Mucosa of gallbladder (tissue), 1 donor: ENCODE results near the gene ARHGAP5. TPM values are rescaled to one million over a fixed set of nuclear protein-coding genes. Genes with fewer than 3 reads are reported as not detected.

Experiments used
- DNase-seq: peaks from one replicate; pipeline ENCODE4 v3.0.0-alpha.2; 2020; ENCODE audit warnings: low spot score
- total RNA-seq: library from RNA; stranded (reverse); gene quantifications from one replicate; pipeline ENCODE4 v1.2.1, GENCODE V29; 2021
- donor health status: DM: no; HTN: no; CAD: no.

Gene ARHGAP5, protein sequence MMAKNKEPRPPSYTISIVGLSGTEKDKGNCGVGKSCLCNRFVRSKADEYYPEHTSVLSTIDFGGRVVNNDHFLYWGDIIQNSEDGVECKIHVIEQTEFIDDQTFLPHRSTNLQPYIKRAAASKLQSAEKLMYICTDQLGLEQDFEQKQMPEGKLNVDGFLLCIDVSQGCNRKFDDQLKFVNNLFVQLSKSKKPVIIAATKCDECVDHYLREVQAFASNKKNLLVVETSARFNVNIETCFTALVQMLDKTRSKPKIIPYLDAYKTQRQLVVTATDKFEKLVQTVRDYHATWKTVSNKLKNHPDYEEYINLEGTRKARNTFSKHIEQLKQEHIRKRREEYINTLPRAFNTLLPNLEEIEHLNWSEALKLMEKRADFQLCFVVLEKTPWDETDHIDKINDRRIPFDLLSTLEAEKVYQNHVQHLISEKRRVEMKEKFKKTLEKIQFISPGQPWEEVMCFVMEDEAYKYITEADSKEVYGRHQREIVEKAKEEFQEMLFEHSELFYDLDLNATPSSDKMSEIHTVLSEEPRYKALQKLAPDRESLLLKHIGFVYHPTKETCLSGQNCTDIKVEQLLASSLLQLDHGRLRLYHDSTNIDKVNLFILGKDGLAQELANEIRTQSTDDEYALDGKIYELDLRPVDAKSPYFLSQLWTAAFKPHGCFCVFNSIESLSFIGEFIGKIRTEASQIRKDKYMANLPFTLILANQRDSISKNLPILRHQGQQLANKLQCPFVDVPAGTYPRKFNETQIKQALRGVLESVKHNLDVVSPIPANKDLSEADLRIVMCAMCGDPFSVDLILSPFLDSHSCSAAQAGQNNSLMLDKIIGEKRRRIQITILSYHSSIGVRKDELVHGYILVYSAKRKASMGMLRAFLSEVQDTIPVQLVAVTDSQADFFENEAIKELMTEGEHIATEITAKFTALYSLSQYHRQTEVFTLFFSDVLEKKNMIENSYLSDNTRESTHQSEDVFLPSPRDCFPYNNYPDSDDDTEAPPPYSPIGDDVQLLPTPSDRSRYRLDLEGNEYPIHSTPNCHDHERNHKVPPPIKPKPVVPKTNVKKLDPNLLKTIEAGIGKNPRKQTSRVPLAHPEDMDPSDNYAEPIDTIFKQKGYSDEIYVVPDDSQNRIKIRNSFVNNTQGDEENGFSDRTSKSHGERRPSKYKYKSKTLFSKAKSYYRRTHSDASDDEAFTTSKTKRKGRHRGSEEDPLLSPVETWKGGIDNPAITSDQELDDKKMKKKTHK (N-terminal part only)
- total RNA-seq, result 134 TPM

DNA sequence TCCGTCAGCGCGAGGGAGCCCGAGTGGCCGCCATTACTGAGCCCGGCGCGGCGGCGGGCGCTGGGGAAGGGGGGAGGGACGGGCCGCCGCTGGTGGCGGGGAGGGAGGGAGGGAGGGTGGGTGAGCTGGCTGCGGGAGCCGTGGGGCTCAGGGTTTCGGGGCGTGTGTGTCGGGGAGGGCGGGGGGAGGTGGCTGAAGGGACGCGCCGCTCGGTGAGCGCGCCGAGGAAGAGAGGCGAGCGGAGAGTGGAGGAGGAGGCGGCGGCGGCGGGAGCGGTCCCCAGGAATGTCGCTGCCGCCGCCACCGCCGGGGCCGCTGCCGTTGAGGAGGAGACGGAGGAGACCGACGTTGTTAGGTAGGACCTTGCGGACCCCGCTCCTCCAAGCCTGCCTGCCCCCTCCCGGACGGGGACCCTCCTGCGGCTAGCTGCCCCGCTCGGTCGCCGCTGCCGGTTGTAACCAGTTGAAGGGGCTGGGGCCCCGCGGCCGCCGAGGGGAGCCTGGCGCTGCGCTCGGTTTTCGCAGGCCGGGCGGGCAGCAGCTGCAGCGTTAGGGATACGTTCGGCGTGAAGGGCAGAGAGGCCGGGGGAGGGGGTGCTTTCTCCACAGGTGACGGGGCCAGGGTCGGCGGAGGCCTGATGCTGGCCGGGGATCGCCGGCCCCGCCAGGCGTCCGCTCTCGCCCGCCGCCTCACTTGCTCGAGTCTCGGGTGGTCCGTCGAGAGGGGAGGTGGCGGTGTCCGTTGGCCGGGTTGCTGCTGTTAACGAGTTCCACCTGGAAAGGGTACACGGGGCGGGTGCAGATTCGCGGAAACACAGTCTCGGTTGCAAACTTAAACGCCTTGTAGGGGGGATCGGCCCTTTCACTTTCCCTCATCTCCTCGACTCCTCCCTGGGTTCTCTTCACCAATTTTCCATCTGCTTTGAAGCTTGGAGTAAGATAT is at the start of gene ARHGAP5:
Gene ARHGAP5, plus strand, starts transcription at position 224 of the 942 bp plus-strand sequence. CDS start 13,366 bp downstream, outside the sequence.
- DNase-seq, result peak; percentile 24

DNA sequence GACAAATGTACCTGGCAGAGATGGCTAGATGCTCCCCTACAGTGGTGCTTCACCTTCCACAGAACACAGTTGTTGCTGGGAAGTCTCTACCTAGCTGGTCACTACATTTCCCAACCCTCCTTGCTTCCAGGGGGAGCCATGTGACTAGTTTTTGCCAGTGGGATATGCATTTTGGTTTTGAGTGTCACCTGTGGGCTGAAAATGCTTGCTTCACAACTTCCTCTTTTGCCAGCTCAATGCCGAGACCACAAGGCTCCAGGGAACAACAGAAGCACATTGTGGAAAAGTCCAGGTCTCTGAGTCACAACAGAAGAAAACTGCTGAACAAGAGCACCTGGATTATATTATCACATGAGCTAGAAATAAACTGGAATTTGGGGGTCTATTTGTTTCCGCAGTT is 48.5 kb upstream of the ARHGAP5 start:
- DNase-seq, result no peak

GRCh38 chr14:32033543-32033942 is 43.6 kb upstream of the ARHGAP5 start:
- no peak for DNase-seq

- no peak for DNase-seq
Observed at GRCh38 chr14:32038876-32039275, 38.2 kb upstream of the ARHGAP5 start.

- no peak for DNase-seq
Observed at GRCh38 chr14:32039401-32040030, 37.6 kb upstream of the ARHGAP5 start.

DNA sequence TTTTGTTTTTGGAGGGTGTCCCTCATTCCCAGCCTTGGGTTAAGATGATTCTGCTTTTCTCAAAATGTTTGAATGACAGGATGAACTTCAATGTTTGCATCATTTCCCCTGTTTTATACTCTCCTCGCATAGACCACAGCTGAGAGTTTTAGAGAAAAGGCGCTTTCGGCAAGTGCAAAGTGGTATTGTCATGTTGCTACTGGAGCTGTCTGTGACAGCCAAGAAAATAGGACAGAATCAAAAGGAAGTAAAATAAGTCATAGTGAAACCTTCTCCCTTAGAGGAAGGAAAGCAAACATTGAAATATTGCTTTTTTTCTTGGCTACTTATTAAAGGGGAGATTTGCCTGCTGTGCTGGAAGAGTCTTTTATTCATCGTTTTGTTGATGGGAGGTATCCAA is 33.5 kb upstream of the ARHGAP5 start:
- DNase-seq, result no peak

DNA sequence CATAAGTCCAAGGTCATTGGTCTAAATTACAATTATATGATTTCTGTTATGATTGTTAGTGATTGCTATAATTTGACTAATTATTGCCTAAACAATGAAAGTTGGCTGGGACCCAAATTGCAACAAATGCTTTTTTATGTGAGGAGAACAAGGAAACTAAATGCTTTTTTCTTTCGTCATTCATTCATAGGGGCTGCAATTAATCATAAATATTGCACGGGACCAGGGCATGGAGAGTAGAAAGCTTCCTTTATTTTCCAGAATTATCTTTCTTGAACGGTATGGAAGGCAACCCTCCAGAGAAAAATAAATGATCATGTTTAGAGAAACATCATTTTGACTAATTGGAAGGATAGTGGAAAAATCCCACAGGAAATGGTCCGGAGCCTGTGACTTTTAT is 32.6 kb upstream of the ARHGAP5 start:
- DNase-seq, result no peak

DNA sequence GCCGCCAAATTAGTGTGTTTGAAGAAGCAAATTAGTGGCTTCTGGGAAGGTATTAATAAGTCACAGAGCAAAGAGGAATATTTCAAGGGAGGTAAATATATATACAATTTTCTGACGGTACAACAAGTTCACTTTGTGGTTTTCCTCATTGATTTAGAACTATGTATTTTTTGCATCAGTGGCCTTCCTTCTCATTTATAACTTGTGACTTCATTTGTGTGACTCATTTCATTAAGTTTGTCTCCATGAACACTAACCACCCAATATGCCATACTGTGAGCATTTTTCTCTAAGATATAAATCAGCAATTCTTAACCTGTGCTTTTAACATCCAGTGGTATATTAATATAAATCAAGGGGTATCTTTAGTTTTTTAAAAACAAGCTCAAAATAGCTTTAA is 29.3 kb upstream of the ARHGAP5 start:
- DNase-seq, result no peak

- DNase-seq, result no peak
Observed at GRCh38 chr14:32049361-32050088, 27.6 kb upstream of the ARHGAP5 start.

GRCh38 chr14:32050878-32051277 is 26.2 kb upstream of the ARHGAP5 start:
- no peak for DNase-seq

- no peak for DNase-seq
Observed at GRCh38 chr14:32054536-32054935, 22.6 kb upstream of the ARHGAP5 start.

DNA sequence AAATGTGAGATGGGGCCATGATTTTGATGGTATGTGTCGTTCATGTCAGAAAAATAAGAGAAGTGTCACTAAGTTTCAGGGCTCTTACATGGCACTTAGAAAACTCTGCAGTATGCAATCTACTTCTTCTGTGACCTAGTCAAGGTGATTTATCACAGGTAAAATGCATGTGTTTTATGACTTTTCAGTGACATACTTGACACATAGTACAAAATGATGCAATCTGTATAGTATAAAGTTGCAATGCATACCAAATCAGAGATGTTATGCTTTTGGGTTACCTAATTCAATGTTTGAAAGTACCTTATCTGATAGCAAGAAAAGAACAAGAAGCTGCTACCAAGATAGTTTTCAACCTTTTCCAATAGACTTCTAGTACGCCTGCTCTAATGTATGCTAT is 21.9 kb upstream of the ARHGAP5 start:
- no peak for DNase-seq

- DNase-seq, result no peak
Observed at GRCh38 chr14:32059702-32060101, 17.4 kb upstream of the ARHGAP5 start.

DNA sequence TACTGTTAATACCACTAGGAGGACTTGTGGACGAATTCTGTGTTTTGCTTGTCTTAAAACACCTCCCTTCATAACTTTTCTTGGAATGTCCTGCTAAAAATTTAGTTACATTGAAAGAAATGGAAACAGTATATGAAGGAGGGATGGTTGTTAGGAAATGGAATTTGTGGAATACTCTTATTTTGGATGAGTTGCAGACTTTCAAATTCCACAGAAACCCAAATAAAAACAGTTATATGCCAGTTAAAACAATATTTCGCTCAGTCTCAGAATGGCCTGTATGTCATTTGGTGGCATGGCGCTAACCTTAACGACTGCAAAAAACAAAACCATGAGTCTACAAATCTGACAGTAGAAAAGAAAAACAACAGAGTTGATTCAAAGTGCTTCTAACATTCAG is 12.2 kb upstream of the ARHGAP5 start:
- no peak for DNase-seq

DNA sequence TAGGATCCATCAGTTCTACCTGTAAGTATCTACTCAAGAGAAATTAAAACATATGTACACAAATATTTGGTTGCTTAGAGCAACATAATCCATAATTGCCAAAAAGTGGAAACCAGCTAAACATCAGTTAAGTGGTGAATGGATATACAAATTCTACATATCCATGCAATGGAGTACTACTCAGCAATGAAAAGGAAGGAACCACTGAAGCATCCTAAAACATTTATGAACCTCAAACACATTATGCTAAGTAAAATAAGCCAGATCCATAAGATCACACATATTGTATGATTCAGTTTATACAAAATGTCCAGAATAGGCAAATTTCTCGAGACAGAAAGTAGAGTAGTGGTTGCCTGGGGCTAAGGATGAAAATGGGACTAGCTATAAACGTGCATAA is 8.4 kb upstream of the ARHGAP5 start:
- DNase-seq, result no peak

- DNase-seq, result no peak
Observed at GRCh38 chr14:32070282-32070681, 6.8 kb upstream of the ARHGAP5 start.

GRCh38 chr14:32072676-32073075 is 4.4 kb upstream of the ARHGAP5 start:
- no peak for DNase-seq

DNA sequence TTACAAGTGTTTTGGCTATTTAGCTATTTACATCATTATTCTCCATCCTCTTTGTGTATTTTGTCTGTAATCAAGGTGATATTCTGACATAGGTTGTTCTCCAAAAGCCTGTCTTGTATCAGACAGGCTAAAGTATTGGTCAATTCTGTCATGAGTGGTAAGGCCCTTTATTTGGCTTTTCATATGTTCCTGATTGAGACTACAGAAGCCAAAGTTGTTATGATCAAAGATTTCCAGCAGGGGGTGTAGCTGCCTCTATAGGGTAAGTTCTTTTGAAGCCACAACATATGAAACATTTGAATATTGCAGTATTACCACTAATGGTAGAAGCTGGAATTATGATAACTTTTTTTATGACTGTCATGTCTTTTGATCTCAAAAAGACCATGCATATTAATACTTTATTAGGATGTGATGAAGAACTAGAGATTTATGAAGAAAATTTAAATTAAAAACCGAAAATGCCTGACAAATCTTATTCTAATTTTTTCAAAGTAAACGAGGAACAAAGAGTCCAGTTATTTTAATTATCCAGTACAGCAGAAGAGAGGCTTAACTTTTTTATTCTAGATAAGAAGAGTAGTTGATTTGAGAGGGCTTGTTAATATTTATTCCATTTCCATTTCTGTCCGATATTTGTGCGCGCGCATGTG is 3.4 kb upstream of the ARHGAP5 start:
- peak; percentile 72 for DNase-seq

DNA sequence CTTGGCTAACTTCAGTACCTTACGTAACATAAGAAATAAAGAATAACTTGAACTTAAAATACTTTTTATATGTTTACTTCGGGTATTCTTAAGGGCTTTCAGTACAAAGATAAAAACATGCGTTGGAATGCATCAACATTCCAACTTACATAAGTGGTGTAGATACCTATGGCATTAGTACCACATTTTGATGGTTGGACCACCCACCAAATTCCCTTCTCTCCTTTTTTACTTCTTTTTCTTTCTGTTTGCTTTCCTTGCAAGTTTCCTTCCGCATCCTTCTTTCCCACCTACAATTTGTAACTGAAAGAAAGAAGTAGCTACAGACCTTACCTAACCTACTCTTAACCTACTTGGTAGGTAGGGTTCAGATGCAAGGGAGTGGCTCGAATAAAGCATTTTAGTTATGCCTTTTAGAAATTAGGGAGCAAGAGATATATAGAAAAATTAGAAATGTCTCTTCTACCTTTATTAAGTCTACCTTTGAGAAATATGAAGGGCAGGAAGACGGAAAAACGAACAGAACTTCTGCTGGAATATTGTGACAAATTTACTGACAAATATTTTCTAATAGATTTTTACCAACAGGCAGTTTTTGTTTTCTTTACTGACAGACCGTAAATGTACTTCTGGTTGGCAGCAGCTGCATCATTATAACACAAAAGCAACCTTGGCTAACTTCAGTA is 2.1 kb upstream of the ARHGAP5 start:
- DNase-seq, result no peak
